SW 1271 (cell line): Measurements from ENCODE around the gene OBP2B.
"Not testable (repeated sequence)": the region's sequence is repeated elsewhere in the genome, so short reads cannot be mapped to it uniquely, and the experiment has no call there.

ENCODE experiments used
- DNase-seq, 2 experiments: peaks; one replicate each; lab custom pipeline; 2025; lab: John Stamatoyannopoulos, UW

The OBP2B gene

GRCh38 chr9:133238272-133238850 is 29.3 kb upstream of the OBP2B start:
- DNase-seq, result no peak

- DNase-seq, result no peak
These were observed 28.1 kb upstream of the OBP2B start for GRCh38 chr9:133237035-133237731.

GRCh38 chr9:133236291-133237034 is 27.4 kb upstream of the OBP2B start:
- not testable (repeated sequence) for DNase-seq

- no peak for DNase-seq
These were observed 26.6 kb upstream of the OBP2B start for GRCh38 chr9:133235549-133236222.

- DNase-seq, result no peak
These were observed 25.7 kb upstream of the OBP2B start for GRCh38 chr9:133234577-133235322.

GRCh38 chr9:133233681-133234432 is 24.8 kb upstream of the OBP2B start:
- no peak for DNase-seq

GRCh38 chr9:133231934-133232568 is 23.0 kb upstream of the OBP2B start:
- DNase-seq, result not testable (repeated sequence)

GRCh38 chr9:133230514-133230913 is 21.5 kb upstream of the OBP2B start:
- DNase-seq, result not testable (repeated sequence)

- DNase-seq, result no peak
These were observed 21.0 kb upstream of the OBP2B start for GRCh38 chr9:133230093-133230492.

GRCh38 chr9:133228474-133229193 is 19.6 kb upstream of the OBP2B start:
- not testable (repeated sequence) for DNase-seq

GRCh38 chr9:133227996-133228395 is 18.9 kb upstream of the OBP2B start:
- not testable (repeated sequence) for DNase-seq

- DNase-seq, result no peak
These were observed 18.3 kb upstream of the OBP2B start for GRCh38 chr9:133227242-133227860.

- no peak for DNase-seq
These were observed 17.4 kb upstream of the OBP2B start for GRCh38 chr9:133226219-133227171.

GRCh38 chr9:133225171-133226011 is 16.3 kb upstream of the OBP2B start:
- DNase-seq, result no peak

- no peak for DNase-seq
These were observed 15.7 kb upstream of the OBP2B start for GRCh38 chr9:133224762-133225161.

GRCh38 chr9:133223159-133223756 is 14.2 kb upstream of the OBP2B start:
- not testable (repeated sequence) for DNase-seq

- DNase-seq, result not testable (repeated sequence)
These were observed 12.9 kb upstream of the OBP2B start for GRCh38 chr9:133221994-133222393.
